ENCODE data around the gene NAALADL2.

GRCh38 chr3:175224051-175224450 is 364.9 kb downstream of the NAALADL2 start:
- TF ChIP-seq, protein P1, sequence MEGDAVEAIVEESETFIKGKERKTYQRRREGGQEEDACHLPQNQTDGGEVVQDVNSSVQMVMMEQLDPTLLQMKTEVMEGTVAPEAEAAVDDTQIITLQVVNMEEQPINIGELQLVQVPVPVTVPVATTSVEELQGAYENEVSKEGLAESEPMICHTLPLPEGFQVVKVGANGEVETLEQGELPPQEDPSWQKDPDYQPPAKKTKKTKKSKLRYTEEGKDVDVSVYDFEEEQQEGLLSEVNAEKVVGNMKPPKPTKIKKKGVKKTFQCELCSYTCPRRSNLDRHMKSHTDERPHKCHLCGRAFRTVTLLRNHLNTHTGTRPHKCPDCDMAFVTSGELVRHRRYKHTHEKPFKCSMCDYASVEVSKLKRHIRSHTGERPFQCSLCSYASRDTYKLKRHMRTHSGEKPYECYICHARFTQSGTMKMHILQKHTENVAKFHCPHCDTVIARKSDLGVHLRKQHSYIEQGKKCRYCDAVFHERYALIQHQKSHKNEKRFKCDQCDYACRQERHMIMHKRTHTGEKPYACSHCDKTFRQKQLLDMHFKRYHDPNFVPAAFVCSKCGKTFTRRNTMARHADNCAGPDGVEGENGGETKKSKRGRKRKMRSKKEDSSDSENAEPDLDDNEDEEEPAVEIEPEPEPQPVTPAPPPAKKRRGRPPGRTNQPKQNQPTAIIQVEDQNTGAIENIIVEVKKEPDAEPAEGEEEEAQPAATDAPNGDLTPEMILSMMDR (IDR thresholded peaks at IDR 0.05 in 2 of 3, conservative IDR thresholded peaks at IDR 0.05 in 1 of 3; ENCODE audit: insufficient read depth in 2 of 3, low read depth in 1 of 3, low read length in 3 of 3), result no peak
- no peak for TF ChIP-seq PCBP2 (IDR thresholded peaks at IDR 0.05; ENCODE audit: low read depth, low read length, poor library complexity, severe bottlenecking)
- TF ChIP-seq ZNF707 (CRISPR knock-in tag; conservative IDR thresholded peaks at IDR 0.05), result no peak
- TF ChIP-seq CBFB (CRISPR knock-in tag; IDR thresholded peaks at IDR 0.05), result no peak
- no peak for TF ChIP-seq POLR2H (tag; IDR thresholded peaks at IDR 0.05; ENCODE audit: low read depth)
- TF ChIP-seq ZBTB40 (IDR thresholded peaks at IDR 0.05), result no peak
- TF ChIP-seq ZBTB40 (CRISPR knock-in tag; IDR thresholded peaks at IDR 0.05), result no peak
- no peak for TF ChIP-seq CBX5 (IDR thresholded peaks at IDR 0.05; ENCODE audit: borderline replicate concordance, low read depth)
- no peak for TF ChIP-seq POLR2AphosphoS5 (IDR thresholded peaks at IDR 0.05; ENCODE audit: control insufficient read depth, insufficient read depth, low read depth, low read length)
- TF ChIP-seq, protein P2, sequence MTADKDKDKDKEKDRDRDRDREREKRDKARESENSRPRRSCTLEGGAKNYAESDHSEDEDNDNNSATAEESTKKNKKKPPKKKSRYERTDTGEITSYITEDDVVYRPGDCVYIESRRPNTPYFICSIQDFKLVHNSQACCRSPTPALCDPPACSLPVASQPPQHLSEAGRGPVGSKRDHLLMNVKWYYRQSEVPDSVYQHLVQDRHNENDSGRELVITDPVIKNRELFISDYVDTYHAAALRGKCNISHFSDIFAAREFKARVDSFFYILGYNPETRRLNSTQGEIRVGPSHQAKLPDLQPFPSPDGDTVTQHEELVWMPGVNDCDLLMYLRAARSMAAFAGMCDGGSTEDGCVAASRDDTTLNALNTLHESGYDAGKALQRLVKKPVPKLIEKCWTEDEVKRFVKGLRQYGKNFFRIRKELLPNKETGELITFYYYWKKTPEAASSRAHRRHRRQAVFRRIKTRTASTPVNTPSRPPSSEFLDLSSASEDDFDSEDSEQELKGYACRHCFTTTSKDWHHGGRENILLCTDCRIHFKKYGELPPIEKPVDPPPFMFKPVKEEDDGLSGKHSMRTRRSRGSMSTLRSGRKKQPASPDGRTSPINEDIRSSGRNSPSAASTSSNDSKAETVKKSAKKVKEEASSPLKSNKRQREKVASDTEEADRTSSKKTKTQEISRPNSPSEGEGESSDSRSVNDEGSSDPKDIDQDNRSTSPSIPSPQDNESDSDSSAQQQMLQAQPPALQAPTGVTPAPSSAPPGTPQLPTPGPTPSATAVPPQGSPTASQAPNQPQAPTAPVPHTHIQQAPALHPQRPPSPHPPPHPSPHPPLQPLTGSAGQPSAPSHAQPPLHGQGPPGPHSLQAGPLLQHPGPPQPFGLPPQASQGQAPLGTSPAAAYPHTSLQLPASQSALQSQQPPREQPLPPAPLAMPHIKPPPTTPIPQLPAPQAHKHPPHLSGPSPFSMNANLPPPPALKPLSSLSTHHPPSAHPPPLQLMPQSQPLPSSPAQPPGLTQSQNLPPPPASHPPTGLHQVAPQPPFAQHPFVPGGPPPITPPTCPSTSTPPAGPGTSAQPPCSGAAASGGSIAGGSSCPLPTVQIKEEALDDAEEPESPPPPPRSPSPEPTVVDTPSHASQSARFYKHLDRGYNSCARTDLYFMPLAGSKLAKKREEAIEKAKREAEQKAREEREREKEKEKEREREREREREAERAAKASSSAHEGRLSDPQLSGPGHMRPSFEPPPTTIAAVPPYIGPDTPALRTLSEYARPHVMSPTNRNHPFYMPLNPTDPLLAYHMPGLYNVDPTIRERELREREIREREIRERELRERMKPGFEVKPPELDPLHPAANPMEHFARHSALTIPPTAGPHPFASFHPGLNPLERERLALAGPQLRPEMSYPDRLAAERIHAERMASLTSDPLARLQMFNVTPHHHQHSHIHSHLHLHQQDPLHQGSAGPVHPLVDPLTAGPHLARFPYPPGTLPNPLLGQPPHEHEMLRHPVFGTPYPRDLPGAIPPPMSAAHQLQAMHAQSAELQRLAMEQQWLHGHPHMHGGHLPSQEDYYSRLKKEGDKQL (CRISPR knock-in tag; IDR thresholded peaks at IDR 0.05; ENCODE audit: borderline replicate concordance), result no peak
